ENCODE results near the gene SLC7A6OS.

SLC7A6OS gene

GRCh38 chr16:68273459-68273858 is 37.3 kb downstream of the SLC7A6OS start:
- Histone ChIP-seq H3K9me3 (ENCODE audit: control insufficient read depth, insufficient read depth, low read depth, low read length) (no peaks in the 10 kb centered on the region), H3K4me1 (ENCODE audit: control insufficient read depth, insufficient read depth, low read length) (peaks cover 5% of the 10 kb centered on the region), H3K4me3 (ENCODE audit: low read depth, low read length) (no peak overlapping the region), H3K36me3 (ENCODE audit: control insufficient read depth in 2 of 2, insufficient read depth in 1 of 2, low read length in 2 of 2) (peaks cover 4 to 34% of the 10 kb centered on the region in 2 experiments; a peak in 2 of 3 replicates), H3K27ac (ENCODE audit: extremely low read depth, low read depth, low read length) (no peak overlapping the region)
- ChIA-PET POLR2A (interaction anchor here (1.1 to 1.2 kb wide), 2 partner anchors 9 to 37 kb away, joined by 3 to 4 read pairs; partner anchors contain the start of genes PRMT7, SLC7A6 and SLC7A6OS), CTCF (interaction anchor here (0.5 to 1.8 kb wide), 6 partner anchors 9 to 473 kb away, joined by 3 to 7 read pairs (median 4); partner anchors contain the start of gene SLC7A6)
- no peak for TF ChIP-seq ZNF792 (tag by site-specific recombination; IDR thresholded peaks at IDR 0.05)
- no peak for TF ChIP-seq ZNF416 (tag by site-specific recombination; IDR thresholded peaks at IDR 0.05)
- no peak for TF ChIP-seq ZNF366 (tag by site-specific recombination; conservative IDR thresholded peaks at IDR 0.05)
- TF ChIP-seq ZNF645 (tag by site-specific recombination; IDR thresholded peaks at IDR 0.05), result no peak
- TF ChIP-seq, protein P1, sequence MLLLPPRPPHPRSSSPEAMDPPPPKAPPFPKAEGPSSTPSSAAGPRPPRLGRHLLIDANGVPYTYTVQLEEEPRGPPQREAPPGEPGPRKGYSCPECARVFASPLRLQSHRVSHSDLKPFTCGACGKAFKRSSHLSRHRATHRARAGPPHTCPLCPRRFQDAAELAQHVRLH (tag by site-specific recombination; IDR thresholded peaks at IDR 0.05), result no peak
- TF ChIP-seq ZNF530 (tag by site-specific recombination; IDR thresholded peaks at IDR 0.05; ENCODE audit: low read depth), result no peak
- no peak for TF ChIP-seq ZBTB20 (tag by site-specific recombination; IDR thresholded peaks at IDR 0.05)
- TF ChIP-seq ZNF521 (tag by site-specific recombination; IDR thresholded peaks at IDR 0.05), result no peak
- TF ChIP-seq PRDM1 (tag by site-specific recombination; IDR thresholded peaks at IDR 0.05), result no peak
- TF ChIP-seq ZFP41 (tag by site-specific recombination; IDR thresholded peaks at IDR 0.05; ENCODE audit: borderline replicate concordance), result no peak
- TF ChIP-seq HOXD13 (CRISPR knock-in tag; IDR thresholded peaks at IDR 0.05; ENCODE audit: borderline replicate concordance), result no peak
- TF ChIP-seq GLIS2 (tag by site-specific recombination; IDR thresholded peaks at IDR 0.05), result no peak
- TF ChIP-seq ZNF664 (tag by site-specific recombination; IDR thresholded peaks at IDR 0.05), result no peak
- no peak for TF ChIP-seq PRDM2 (tag by site-specific recombination; IDR thresholded peaks at IDR 0.05; ENCODE audit: borderline replicate concordance)

DNA sequence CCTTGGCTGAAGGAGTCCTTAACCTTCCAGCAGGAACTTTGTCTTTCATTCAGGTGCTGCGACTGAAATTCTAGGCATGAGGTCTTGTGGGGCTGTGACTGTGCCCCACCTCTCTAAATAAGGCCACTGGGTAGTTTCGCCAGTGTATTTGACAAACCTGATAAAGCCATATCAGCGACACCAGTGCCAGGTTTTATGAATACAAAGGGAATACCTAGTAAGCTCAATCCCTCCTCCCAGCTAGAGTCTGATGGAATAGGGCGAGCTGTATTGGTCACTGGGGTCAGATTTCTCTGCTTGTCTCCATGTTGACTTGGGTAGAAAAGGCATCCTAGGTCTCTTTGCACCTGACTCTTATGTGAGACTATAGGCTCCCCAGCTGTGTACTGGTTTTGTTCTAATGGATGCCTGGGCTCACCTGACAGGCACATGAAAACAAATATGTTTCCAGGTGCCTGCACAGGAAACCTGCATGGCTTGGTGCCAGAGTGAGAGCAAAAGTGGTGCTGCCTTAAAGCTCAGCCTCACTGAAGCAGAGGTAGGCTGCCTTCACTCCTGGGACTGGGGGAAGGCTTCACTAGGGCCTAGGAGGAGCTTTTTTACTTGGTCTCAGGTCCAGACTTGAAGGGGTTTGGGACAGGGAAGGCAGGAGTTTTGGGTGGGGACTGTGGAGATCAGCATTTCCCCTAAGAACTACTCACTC is 38.1 kb downstream of the SLC7A6OS start:
- Histone ChIP-seq H3K27ac (ENCODE audit: extremely low read depth, low read depth, low read length) (no peak overlapping the region), H3K4me1 (ENCODE audit: control insufficient read depth, insufficient read depth, low read length) (peaks cover 13% of the 10 kb centered on the region), H3K9me3 (ENCODE audit: control insufficient read depth, insufficient read depth, low read depth, low read length) (no peaks in the 10 kb centered on the region), H3K36me3 (ENCODE audit: control insufficient read depth in 2 of 2, insufficient read depth in 1 of 2, low read length in 2 of 2) (peaks cover 4 to 34% of the 10 kb centered on the region in 2 experiments; a peak in 2 of 3 replicates), H3K4me3 (ENCODE audit: low read depth, low read length) (no peak overlapping the region)
- ChIA-PET POLR2A (interaction anchor here (1.1 to 1.2 kb wide), 2 partner anchors 9 to 38 kb away, joined by 3 to 4 read pairs; partner anchors contain the start of genes PRMT7, SLC7A6 and SLC7A6OS), CTCF (interaction anchor here (0.6 to 1.8 kb wide), 5 partner anchors 9 to 472 kb away, joined by 3 to 7 read pairs (median 3); partner anchors contain the start of gene SLC7A6)
- TF ChIP-seq, protein P2, sequence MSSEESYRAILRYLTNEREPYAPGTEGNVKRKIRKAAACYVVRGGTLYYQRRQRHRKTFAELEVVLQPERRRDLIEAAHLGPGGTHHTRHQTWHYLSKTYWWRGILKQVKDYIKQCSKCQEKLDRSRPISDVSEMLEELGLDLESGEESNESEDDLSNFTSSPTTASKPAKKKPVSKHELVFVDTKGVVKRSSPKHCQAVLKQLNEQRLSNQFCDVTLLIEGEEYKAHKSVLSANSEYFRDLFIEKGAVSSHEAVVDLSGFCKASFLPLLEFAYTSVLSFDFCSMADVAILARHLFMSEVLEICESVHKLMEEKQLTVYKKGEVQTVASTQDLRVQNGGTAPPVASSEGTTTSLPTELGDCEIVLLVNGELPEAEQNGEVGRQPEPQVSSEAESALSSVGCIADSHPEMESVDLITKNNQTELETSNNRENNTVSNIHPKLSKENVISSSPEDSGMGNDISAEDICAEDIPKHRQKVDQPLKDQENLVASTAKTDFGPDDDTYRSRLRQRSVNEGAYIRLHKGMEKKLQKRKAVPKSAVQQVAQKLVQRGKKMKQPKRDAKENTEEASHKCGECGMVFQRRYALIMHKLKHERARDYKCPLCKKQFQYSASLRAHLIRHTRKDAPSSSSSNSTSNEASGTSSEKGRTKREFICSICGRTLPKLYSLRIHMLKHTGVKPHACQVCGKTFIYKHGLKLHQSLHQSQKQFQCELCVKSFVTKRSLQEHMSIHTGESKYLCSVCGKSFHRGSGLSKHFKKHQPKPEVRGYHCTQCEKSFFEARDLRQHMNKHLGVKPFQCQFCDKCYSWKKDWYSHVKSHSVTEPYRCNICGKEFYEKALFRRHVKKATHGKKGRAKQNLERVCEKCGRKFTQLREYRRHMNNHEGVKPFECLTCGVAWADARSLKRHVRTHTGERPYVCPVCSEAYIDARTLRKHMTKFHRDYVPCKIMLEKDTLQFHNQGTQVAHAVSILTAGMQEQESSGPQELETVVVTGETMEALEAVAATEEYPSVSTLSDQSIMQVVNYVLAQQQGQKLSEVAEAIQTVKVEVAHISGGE (tag by site-specific recombination; conservative IDR thresholded peaks at IDR 0.05; ENCODE audit: low read depth), result no peak
- TF ChIP-seq GLI2 (tag by site-specific recombination; IDR thresholded peaks at IDR 0.05; ENCODE audit: borderline replicate concordance, low read depth), result no peak

Measured in HEK293 (cell line).